ENCODE data around the gene PPIP5K2.
"Not testable (repeated sequence)": the region's sequence is repeated elsewhere in the genome, so short reads cannot be mapped to it uniquely, and the experiment has no call there.

The PPIP5K2 gene

DNA sequence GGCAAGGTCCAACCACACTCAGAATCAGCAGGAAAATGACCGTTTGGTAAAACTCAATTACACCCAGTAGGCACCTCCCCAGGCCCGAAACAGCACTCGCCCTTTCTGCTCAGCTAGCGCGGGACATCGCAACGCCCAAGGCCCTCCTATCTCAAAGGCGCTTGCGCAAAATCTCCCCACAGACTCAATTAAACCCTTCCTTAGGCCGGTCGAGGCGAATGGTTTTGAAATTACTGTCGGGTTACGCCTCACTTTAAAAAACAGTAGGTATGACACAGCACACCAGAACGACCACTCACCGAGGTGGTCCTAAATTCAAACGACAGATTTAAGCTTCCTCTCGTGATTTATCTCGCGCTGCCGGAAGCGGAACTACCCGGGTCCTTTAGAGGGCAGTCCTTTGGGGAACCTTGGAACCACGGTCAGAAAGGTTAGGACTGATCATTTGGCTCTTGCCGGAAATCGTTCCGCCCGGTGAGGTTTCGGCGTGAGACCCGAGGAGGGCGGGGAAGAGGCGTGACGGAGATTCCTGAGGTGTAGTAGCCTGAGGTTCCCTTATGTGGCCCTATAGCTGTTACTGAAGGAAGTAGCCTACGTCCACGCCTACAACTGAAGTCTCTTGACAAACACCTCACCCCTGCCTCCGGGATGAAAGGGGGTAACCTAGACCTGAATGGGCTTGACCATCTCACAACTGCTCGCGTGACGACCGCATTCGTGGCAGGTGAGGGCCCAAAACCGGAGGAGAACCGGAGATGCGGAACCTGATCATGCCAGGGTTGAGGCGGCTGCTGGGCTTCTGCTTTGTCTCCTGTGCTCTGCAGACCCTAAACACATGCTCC lies at the start of gene PPIP5K2, which contains the start of gene GIN1:
PPIP5K2 (plus strand) TSS at position 537 of the 842 bp plus-strand sequence. CDS start 9,289 bp downstream, outside the sequence.
GIN1 (minus strand) TSS at position 374 of the 842 bp plus-strand sequence. CDS start 11,431 bp downstream, outside the sequence.
- peak; percentile 96 for ATAC-seq
- DNase-seq, result peak; percentile 95

- DNase-seq, ATAC-seq: not testable (repeated sequence)
Observed at GRCh38 chr5:103073500-103073899, 46.6 kb upstream of the PPIP5K2 start.

- DNase-seq (no peak), ATAC-seq (no peak)
Observed at GRCh38 chr5:103075442-103075841, 44.7 kb upstream of the PPIP5K2 start.

DNA sequence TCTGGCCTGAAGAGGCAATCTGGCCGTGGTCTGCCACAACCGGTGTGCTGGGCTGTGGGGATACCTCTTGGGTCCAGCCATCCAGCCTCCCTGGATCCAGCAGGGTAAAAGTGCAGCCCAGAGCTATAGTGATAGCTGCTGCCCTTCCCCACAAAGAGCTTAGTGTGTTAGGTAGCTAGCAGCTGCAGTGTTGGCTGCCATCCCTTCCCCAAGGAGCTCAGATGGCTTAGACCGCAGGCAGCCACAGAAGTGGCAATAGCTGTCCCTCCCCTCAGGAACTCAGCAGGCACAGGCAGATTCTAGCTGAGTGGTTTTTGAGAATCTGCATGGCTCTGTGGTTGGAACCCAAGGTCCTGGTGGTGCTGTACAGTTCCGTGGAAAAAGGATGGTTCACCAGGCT lies 40.3 kb upstream of the PPIP5K2 start:
- ATAC-seq (no peak), DNase-seq (no peak)

GRCh38 chr5:103086547-103086946 lies 33.6 kb upstream of the PPIP5K2 start:
- DNase-seq (no peak), ATAC-seq (no peak)

- no peak for ATAC-seq
- no peak for DNase-seq
Observed at GRCh38 chr5:103089272-103089671, 30.8 kb upstream of the PPIP5K2 start.

DNA sequence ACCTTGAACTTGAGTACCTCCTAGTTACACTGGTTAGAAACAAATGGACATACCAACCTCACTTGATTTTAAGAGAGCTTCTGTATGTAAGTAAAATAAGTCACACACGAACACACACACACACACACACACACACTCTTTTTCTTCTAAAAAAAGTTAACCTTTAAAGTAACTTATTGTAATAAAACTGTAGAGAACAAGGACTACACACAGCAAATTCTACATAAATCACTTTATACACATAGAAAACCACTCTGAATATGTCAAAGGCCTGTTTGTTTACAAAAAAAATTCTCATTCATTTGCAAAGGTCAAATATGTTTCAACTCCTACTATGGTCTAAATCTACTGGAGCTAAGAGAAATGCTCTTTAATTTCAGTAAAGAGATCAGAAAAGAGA lies 29.3 kb upstream of the PPIP5K2 start:
- ATAC-seq (no peak), DNase-seq (no peak)

DNA sequence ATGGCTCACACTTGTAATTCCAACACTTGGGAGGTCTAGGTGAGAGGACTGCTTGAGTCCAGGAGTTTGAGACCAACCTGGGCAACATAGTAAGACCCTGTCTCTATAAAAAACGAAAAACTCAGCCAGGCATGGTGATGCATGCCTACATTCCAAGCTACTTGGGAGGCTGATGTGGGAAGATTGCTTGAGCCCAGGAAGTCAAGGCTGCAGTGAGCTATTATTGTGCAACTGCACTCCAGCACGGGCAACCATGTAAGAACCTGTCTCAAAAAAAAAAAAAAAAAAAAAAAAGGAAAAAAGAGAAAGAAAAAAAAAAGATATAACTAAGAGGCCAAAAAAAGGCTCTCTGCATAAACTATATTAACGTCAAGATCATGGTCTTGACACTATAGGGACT lies 27.4 kb upstream of the PPIP5K2 start:
- ATAC-seq (no peak), DNase-seq (no peak)

DNA sequence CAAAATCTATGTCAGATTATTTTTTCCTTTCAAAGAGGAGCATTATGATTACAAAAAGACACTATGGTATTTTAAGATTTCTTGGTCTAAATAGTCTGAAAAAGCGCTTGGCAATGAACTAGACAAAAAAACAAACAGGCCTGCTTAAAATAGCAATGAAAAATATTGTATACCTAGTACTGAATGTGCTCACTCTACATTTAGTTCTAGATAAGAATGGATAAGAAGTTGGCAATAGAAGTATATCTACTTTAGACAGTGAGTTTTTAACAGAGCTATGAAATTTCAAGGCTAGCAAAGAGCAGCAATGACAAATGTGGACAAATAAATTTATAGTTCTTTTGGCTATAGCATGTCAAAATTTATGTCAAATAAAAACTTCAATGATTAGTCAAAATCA lies 26.4 kb upstream of the PPIP5K2 start:
- ATAC-seq, result no peak
- no peak for DNase-seq

GRCh38 chr5:103094737-103095136 lies 25.4 kb upstream of the PPIP5K2 start:
- no peak for DNase-seq
- ATAC-seq, result no peak

DNA sequence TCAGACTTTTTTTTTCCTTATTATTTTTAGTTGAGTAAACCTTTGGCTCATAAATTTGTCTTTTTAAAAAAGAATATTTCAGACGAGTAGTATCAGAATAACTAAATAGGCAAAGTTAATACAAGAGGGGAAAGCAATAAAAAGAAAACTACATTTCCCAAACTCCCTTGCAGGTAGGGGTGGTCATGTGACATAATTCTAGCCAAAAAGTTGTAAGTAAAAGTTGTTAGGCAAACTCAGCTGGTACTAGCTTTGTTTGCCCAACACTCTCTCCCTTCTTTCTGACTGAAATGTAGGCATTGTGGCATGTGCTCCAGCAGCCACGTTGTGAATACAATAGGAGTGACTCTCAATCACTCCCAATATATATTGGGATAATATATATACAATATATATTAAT lies 21.1 kb upstream of the PPIP5K2 start:
- ATAC-seq (no peak), DNase-seq (no peak)

DNA sequence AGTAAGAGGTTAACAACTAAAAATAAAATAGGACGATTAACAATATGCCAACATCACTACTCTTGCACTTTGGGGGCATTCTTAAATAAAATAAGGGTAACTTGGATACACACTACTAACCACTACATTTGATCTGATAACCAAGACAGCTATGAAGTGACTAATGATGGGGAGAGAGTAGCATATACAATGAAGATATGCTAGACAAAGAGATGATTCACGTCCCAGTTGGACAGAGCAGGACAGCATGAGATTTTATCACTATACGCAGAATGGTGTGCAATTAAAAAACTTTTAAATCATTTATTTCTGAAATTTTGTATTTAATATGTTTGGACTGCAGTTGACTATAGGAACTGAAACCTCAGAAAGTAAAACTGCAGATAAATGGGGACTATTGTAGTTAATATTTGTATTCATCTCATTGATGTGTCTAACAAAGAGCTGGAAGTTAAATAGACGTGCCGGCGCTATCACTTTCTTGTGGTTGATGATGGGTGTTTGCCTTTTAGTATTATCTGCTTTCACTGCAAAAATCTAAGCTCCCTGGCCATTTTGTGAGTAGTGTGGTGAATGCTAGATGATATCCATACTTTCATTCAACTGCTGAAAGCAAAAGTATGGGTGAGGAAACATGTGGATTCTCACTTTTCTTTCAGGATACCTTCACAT lies 18.9 kb upstream of the PPIP5K2 start:
- ATAC-seq (no peak), DNase-seq (no peak)

DNA sequence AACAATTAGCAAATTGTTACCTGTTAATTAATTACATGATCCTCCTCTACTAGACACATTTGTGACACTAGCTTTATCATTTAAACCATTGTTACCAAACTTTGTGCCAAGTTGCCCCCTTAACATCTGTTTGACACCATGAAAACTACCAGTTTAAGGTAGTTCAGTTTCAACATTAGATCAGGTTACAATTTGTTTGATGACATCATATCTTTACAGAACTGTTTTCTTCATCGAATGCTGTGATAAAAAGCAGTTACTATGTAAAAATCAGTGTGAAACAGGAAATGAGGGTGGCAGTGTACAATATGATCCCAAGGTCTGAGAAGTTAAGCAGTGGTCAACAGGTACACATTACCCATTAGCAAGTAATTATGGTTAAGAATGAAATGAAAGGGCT lies 17.9 kb upstream of the PPIP5K2 start:
- ATAC-seq, result no peak

GRCh38 chr5:103108086-103108485 lies 12.0 kb upstream of the PPIP5K2 start:
- no peak for ATAC-seq
- no peak for DNase-seq

More for the DNA sequence above, 17.9 kb upstream of the PPIP5K2 start:
- no peak for DNase-seq

DNA sequence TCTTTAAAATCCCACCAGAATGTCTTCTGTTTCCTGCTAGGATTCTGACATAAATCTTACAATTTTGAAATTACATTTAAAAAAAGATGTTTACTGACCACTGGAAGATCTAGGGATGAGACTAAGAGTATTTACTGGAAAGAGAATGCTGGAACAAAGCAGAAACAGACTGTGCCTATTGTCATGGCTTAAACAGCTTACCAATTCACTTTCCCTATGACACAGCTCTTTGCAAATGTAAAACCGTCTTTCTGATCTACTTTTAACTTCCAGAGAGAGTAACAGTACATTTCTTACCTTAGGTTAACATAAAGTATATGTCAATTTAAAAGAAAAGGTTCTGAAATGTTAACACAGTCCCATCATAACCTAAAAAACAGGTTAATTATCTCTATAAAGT lies 10.8 kb upstream of the PPIP5K2 start:
- no peak for DNase-seq
- no peak for ATAC-seq

DNA sequence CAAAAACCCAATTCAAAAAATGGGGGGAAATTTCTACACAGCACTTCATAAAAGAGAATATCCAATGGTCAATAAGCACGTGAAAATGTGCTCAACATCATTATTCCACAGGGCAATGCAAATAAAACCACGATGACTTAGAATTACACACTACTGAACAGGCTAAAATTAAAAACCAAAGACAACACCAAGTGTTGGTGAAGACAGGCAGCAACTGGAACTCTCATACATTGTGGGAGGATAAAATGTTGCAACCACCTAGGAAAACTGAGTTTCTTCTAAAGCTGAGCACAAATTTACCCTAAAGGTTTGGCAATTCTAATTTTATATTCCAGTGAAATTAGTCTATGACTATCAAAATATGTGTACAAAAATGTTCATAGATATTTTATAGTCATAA lies 9.7 kb upstream of the PPIP5K2 start:
- ATAC-seq (no peak), DNase-seq (no peak)

- DNase-seq, result peak; percentile 12
- peak; percentile 71 for ATAC-seq
Observed at GRCh38 chr5:103111468-103111867, 8.6 kb upstream of the PPIP5K2 start.

- ATAC-seq (no peak), DNase-seq (no peak)
Observed at GRCh38 chr5:103112910-103113309, 7.2 kb upstream of the PPIP5K2 start.

GRCh38 chr5:103114440-103114839 lies 5.7 kb upstream of the PPIP5K2 start:
- ATAC-seq (no peak), DNase-seq (no peak)

GRCh38 chr5:103117471-103117991 lies 2.6 kb upstream of the PPIP5K2 start:
- ATAC-seq, result no peak
- no peak for DNase-seq

GRCh38 chr5:103119070-103119764 lies 884 bp upstream of the PPIP5K2 start:
- no peak for DNase-seq
- ATAC-seq, result no peak

- no peak for ATAC-seq
- peak; percentile 10 for DNase-seq
Observed at GRCh38 chr5:103120607-103121200, 603 bp downstream of the PPIP5K2 start.
